GM19025 (cell line): ENCODE data around the gene TIGD3.

Experiments used
- ATAC-seq: cut with Tn5 transposase; IDR thresholded peaks from one replicate; pipeline ENCODE4 v1.9.1; 2021; ENCODE audit warnings: mild to moderate bottlenecking, low read depth, moderate library complexity; ENCODE audit not compliant: unreplicated experiment

TIGD3 gene

DNA sequence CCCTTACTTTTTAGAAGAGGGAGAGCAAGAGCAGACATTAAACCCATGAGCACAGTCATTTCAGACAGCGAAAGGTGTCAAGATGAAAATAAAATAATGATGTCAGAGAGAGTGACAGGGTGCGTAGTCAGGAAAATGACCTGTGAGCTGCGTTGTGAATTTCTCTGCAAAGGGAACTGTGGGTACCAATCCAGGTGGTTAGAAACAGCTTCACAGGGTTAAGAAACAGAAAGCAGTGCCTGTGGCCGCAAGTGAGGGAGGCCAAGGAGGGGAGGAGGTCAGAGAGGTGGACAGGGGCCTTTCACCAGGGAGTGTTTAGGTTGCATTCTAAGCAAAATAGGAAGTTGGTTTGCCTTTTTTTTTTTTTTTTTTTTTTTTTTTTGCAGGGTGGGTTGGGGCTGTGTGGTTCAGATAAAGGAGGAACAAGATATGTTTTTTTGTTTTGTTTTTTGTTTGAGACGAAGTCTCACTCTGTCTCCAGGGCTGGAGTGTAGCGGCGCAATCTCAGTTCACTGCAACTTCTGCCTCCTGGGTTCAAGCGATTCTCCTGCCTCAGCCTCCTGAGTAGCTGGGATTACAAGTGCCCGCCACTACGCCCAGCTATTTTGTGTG is 7.9 kb downstream of the TIGD3 start:
- ATAC-seq, result no peak

DNA sequence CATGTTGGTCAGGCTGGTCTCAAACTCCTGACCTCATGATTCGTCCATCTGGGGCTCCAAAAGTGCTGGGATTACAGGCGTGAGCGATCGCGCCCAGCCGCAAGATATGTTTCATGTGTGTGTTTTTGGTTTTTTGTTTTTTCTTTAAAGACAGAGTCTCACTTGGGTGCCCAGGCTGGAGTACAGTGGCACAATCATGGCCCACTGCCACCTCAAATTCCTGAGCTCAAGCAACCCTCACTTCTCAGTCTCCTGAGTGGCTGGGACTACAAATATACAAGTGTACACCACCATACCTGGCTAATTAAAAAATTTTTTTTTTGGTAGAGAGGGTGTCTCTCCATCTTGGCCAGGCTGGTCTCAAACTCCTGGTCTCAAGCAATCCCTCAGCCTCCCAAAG is 8.4 kb downstream of the TIGD3 start:
- ATAC-seq, result no peak

DNA sequence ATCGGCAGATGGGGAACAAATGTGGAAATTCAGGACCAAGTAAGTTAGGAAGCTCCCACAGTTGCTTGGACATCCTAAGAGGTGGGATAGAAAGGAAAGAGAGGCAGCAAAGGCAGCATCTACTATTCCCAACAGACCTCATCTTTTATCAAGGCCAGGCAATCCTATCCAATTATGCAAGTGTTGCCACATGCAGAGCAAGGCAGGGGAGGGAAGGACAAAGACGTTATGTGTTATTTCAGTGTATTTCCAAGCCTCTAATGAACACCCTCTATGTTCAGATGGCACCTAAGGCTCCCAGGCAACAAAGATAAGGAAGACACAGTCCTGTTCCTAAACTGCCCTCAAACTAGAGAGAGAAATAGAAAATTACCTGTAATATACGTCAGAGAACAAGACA is 9.2 kb downstream of the TIGD3 start:
- no peak for ATAC-seq

DNA sequence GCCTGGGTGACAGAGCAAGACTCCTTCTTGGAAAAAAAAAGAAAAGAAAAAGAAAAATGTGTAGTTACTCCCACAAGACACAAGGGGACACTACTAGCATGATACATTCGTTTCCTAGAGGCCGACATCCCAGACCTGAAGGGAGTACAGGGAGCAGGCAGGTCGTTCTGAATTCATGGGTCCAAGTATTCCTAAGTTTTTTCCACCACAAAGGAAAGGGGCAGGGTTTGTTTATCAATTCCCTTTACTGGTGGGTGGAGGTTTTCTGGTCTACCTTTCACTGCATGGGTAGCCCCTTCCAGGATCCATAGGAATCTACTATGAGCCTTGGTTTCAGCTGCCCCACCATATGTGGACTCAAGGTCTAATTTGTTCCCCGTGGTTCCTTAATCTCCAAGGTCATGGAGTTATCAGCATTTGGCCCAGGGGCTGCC is 11.8 kb downstream of the TIGD3 start:
- ATAC-seq, result no peak

DNA sequence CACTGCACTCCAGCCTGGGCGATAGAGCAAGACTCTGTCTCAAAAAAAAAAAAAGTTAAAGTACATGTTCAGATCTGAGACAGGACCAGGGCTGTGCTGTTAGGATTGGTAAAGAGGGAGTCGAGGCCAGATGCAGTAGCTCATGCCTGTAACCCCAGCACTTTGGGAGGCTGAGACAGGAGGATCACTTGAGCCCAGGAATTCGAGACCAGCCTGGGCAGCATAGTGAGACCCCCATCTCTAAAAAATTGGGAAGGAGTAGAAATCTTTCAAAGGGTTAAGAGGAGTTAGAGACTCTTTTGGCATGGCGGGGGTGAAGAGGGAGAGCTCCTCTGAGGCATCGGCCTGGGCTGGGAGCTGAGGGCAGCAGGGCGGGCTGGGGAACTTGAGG is 16.1 kb downstream of the TIGD3 start:
- ATAC-seq, result no peak

DNA sequence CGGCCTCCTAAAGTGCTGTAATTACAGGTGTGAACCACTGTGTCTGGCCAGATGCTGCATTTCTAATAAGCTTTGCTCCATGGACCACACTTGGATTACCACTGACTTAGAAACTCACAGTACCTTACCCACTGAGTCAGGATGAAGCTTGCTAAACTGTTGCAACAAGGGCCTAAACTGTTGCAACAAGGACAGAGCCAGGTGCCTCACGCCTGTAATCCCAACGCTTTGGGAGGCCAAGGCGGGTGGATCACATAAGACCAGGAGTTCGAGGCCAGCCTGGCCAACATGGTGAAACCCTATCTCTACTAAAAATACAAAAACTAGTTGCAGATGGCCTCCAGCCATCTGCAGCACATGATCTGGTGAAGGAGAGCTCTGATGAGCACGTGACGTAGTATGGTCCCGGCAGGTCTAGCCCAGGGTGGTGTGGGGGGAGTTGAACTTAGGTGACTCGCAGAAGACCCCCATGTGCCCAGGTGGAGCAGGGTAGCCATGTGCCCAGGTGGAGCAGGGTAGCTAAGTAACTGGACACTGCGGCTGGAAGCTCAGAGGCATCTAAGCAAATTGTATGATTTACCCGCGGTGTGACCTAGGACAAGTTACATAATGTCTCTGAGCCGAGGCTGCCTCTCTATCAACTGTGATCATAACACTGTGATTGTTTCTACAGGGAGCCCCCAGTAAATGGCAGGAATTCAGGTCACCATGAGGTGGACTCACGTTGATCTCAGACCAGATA is 19.5 kb downstream of the TIGD3 start:
- ATAC-seq, result no peak

DNA sequence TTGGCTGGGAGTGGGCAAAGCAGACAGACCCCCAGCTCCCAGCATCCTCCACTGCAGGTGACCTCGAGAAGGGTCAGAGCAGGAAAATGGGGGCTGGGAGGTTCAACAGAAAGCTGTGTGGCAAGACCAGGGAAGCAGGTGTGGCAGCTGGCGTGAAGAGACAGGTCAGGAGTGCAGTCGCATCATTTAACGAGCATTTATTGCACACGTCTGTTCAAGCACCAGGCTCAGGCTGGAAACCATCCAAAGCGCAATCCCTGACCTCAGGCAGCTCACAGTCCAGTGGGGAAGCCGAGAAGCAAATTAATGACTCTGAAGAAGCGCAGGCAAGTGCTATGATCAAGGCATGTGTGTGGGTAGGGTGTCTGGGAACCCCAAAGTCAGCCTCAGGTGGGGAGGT is 20.5 kb downstream of the TIGD3 start:
- no peak for ATAC-seq

DNA sequence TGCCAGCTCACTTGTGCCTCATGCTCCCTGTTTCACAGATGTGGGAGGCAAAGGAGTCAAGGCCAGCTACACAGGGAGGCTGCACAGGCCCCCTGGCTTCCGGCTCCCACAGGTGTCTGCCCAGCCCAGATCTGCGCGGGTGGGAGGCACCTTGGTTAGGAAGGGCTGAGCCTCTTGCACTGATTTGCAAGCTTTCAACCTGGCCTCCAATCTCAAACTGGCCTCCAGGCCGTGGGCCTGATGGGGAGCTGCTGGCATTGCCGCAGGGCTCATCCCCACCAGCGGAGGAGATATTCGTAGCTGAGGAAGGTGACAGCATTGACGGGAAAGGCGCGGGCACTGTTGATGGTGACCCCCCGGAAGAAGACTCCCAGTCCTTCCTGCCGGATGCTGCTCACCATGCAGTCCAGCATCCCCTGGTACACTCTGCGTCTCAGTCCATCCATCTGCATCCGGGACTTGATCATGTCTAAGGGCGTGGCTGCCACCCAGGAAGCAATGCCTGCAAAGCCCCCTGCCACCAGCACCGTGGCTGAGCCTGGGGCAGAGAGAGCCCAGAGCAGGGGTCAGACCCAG is 21.7 kb downstream of the TIGD3 start:
- ATAC-seq, result no peak

DNA sequence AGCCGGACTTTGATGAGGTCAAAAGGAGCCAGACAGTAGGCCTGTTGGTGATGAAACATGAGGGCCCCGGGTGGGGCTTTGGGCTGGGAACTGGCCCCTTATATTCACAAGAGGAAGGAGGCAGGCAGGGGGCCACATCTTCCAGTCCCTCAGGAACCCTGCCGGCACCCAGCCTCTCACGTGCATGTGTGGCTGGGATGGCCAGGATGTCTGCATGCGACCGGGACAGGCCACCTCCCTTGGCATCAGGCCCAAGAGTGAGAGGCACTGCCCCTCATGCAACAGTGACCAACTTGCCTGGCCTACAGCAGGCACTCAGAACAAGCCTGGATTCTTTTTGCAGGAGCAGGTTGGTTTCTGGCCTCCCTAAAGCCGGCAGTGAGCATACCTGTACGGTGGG is 22.5 kb downstream of the TIGD3 start:
- no peak for ATAC-seq

DNA sequence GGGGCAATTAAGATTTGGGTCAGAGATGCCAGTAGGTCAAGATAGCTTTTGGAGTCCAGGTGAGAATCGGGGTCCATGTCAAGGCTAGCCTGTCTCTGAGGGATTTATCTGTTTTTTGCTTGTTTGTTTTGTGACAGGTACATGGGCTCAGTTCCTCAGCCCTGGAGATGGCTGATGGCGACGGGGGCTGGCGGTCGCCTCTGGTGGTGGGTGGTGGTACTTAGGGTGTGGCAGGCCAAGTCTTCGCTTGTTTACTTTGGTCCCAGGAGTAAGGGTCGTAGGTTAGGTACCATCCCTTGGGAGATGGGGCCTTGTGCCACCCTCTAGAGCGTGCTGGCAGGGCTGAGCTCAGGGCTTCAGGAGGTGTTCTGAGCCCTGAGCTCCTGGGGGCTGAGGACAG is 23.2 kb downstream of the TIGD3 start:
- ATAC-seq, result no peak

DNA sequence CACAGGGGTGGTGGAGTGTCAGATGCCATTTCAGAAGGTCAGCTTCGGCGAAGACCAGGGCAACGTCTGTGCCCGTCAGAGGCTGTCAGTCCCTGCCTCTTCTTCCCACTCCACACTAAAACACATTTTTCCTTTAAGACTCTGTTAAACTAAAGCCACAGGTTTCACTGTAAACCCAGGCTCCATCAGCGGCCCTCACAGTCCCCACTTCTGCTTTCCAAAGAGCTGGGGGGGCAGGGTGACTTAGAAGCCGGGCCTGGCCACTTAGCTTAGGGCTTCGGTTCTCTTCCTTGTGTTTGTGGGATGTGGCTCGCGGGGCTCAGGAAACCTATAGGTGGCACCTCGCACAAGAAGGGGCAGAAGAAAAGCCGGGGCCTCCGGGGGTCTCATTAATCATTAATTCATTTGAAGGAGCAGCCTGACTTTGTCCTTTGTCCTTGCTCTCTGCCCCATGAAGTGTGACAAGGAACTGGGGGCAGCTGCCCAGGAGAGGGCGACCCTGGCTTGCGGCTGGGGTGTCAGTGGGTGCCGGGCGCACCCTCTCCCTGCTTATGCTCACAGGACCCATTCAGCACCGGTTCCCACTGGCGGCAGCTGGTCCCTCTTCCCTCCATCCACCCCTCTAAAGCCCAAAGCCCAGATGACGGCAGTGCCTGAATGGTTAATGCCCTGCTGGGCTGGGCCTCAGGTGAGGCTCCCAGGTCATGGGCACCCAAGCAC is 23.8 kb downstream of the TIGD3 start:
- ATAC-seq, result no peak

DNA sequence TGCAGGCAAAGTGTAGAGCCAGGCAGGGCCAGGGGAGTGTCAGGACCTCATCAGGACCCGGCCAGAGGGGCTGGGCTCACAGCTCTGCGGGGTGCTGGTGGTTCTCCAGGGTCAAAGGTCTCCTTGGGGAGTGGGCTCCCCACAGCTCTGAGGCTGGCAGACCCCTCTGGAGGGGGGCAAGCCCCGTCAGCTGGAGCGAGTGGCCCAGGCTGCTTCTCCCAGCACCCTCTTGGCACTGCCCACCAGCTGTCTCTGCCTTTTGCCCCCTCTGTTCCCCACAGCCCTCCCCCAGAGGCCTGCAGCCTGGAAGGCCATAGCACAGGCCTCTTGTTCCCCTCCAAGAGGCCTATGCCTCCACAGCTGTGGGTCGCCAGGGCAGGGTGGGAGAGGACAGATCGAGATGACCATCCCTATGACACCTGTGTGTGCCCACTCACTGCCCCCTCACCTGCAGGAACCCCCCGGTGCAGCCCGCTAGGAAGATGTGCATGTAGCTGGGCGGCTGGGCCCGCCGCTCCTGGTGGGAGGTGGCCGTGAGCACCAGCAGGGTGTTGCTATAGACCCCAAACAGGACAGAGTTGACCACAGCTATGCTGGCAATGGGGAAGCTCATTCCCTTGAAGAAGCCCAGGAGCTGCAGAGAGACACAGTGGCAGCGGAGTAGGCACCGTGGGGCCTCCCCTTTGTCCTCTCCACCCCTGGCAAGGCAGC is 24.5 kb downstream of the TIGD3 start:
- no peak for ATAC-seq

DNA sequence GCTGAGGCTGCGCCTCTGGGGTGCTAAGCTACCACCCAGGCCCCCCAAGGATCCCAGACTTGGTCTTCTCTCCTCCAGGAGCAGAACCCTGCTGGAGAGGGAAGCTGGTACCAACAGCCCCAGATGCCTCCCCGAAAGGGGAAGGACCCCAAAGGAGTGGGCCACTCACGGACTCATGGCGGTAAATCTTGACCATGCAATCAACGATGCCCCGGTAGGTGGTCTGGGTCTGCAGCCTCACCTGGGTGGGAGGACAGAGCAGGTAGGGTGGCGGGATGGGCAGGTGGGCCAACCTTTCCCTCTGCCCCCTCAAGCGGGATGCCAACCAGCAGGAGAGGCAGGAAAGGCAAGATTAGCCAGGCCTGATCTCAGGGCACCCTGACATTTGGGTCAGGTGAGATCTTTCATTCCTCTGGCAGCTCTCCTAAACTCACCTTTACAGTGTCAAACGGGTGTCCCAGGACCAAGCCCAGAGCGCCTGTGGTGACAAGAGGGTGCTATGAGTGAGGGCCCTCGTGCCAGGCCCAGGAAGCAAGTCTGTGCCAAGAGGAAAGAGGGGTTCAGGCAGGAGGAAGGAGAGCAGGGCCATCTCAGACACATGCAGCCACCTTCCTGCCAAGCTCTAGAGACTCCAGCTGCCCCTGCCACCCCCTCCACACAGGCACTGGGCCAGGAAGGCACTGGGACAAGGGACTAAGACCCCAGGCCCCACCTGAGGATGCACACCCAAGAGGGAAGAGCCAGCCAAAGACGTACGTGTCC is 25.3 kb downstream of the TIGD3 start:
- ATAC-seq, result no peak

DNA sequence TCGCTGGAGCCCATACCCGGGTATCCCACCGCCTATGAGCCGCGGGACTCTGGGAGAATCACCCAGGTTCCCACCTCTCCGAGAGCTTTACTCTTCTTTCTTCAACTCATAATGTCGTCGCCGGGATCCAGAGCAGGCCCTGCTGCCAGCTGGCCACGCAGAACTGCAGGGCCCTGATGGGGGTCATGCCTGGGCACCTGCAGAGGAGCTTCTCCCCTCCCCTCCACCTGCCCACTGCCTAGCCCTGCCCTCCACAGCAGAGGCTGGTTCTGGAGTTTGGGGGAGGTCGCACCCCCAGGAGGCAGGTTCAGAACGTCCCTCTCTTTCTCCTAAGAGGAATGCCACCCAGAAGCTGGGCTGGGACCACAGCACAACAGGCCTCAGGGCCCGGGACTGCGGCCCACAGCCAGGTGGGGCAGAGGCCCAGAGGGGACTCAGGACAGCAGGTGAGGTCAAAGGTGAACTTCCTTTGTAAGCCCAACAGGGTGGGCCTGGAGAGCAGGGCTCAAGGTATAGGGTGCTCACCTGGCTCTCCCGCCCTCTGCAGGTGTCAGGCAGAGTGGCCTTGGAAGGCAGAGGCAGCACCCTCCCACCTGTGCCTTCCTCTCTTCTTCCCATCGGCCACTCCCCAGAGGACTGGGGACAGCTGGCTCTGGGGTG is 26.0 kb downstream of the TIGD3 start:
- no peak for ATAC-seq

DNA sequence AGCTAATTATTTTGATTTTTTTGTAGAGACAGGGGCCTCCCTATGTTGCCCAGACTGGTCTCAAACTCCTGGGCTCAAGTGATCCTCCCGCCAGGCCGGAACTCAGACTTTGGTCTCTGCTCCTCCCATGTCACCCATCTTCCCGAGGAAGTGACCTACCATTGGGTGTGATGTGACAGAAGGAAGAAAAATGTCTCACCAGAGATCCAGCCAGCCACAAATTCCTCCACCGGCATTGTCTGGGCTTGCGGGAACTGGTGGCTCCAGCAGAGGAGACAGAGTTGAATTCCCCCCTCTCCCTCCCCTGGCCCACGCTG is 27.1 kb downstream of the TIGD3 start:
- no peak for ATAC-seq

DNA sequence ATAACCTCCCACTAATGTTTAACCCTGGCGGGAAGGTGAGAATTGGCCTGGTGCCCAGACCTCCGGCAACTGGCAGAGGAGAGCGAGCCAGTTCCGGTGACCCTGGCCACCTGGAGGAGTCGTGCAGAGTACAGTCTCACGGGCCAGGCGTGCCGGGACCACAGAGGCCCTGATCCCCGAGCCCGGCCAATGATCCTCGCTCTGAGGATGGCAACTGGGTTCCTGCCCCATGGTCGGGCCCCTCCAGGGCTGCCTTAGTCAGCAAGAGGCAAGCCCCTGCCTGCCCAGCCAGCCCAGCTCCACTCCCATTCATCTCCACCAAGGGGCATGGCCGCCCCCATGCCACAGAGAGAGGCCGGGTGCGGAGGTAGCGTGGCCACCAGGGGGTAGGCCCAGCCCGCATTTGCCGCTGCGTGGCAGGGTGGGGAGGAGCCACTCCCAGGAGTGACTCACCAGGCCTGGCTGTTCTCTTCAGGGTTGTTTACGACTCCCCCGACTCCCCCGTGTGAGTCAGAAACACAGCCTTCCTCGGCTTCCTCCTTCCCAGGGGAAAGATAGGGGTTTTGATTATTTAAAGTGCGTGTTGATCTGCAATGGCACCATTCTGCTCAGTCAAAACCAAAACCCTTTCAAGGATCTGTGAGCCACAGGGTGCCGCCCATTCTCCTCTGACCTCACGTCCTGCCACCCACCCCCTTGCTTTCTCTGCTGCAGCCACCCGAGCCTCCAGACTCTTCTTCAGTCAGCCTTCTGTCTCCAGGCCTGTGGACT is 27.7 kb downstream of the TIGD3 start, which contains the start of gene SLC25A45:
TSS of gene SLC25A45 (minus strand) at position 614 of the 771 bp plus-strand sequence. CDS start 695 bp downstream, outside the sequence.
- ATAC-seq, result peak; percentile 49

DNA sequence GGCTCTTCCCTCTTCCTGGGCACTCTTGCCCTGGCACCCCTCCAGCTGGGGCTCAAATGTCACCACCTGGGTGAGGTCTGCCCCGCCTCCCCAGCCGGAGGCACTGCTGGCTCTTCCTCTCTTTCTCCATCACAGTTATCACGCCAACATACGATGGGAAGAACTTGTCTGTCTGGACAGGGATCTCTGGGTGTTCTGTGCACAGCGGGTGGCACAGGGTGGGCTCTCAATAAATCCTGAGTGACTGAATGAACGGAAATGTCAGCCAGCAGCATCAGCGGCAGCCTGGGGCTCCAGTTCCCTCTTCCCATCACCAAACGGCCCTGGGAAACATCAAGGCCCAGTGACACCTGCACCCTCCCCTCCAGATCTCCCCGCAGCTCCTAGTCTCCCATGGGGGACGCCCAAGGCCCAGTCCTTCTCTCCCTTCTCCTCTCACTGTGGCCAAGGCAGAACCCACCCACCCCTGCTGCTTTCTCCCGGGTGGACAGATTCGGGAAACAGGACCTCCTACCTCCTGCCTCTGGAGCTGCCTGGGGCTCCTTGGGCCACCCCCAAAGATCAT is 28.3 kb downstream of the TIGD3 start:
- no peak for ATAC-seq

DNA sequence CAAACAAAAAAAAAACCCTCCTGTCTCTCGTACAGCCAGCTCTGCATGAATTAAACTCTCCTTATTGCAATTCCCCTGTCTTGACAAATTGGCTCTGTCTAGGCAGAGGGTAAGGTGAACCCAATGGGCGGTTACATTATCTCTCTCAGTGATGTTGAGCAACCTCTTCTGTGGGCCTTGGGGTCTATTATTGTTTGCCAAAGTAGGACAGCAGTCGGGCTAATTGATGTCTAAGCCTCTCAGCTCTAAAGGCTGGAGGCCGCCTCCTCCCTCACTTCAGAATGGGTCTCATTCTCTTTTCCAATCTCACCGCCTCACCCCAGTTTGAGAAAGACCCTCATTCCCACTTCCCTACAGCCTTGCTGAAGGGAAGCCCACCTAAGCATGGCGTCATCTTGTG is 29.2 kb downstream of the TIGD3 start:
- no peak for ATAC-seq
